ENCODE measurements around the gene UBE2U. TPM values are rescaled to one million over a fixed set of nuclear protein-coding genes. Genes with fewer than 3 reads are reported as not detected.

Gene UBE2U
- total and polyA plus RNA-seq, 2 of the 4 experiments (the other 2 are of a cell fraction): not detected

GRCh38 chr1:64269558-64269884 lies 66.1 kb downstream of the UBE2U start:
- dilution Hi-C loops (cut with HindIII; ENCODE audit: low sequenced_read_pairs, unreplicated experiment) (no loop called here), intact Hi-C loops (cut with micrococcal nuclease) (loop anchor here (1.0 to 5.0 kb wide), 6 partner anchors 406 to 1418 kb away; no protein-coding TSS in a partner anchor), in situ Hi-C loops (cut with MboI; ENCODE audit: low sequenced_read_pairs) (loop anchor here (5.0 to 25.0 kb wide), 4 partner anchors 405 to 957 kb away; partner anchors contain the start of gene FOXD3)
- no peak overlapping the region for H3K4me2 ChIP-seq (ENCODE audit: low read depth, low read length)
- TF ChIP-seq CHD1 (IDR thresholded peaks at IDR 0.05; ENCODE audit: low read depth, low read length): no peak
- no peak for TF ChIP-seq BHLHE40 (IDR thresholded peaks at IDR 0.05; ENCODE audit: low read depth, low read length)
- TF ChIP-seq MAFK (IDR thresholded peaks at IDR 0.05; ENCODE audit: low read depth, low read length): no peak
- no peak for TF ChIP-seq FOS (IDR thresholded peaks at IDR 0.05; ENCODE audit: low read depth, low read length)
- TF ChIP-seq RCOR1 (IDR thresholded peaks at IDR 0.05; ENCODE audit: insufficient replicate concordance, low read length): no peak
- no peak for TF ChIP-seq RAD21 (IDR thresholded peaks at IDR 0.05; ENCODE audit: low read length)
- TF ChIP-seq POLR2A (IDR thresholded peaks at IDR 0.05; ENCODE audit: low read depth, low read length): no peak
- TF ChIP-seq CEBPB (IDR thresholded peaks at IDR 0.05; ENCODE audit: low read depth, low read length): no peak
- TF ChIP-seq CTCF (conservative IDR thresholded peaks at IDR 0.05; ENCODE audit: low read depth, low read length): no peak
- no peak for TF ChIP-seq USF2 (IDR thresholded peaks at IDR 0.05; ENCODE audit: low read depth, low read length)
- no peak for TF ChIP-seq ELK1 (IDR thresholded peaks at IDR 0.05; ENCODE audit: borderline replicate concordance, low read depth, low read length)
- TF ChIP-seq RFX5 (IDR thresholded peaks at IDR 0.05; ENCODE audit: low read depth, low read length): no peak
- TF ChIP-seq SMC3 (IDR thresholded peaks at IDR 0.05; ENCODE audit: low read depth, low read length): no peak
- no peak overlapping the region for H3K9ac ChIP-seq (ENCODE audit: low read depth, low read length)
- no peak overlapping the region for H3K4ac ChIP-seq (ENCODE audit: low read depth, low read length)
- no peak overlapping the region for H4K8ac ChIP-seq (ENCODE audit: low read depth in 2 of 2, low read length in 2 of 2)
- peaks cover 9% of the 10 kb centered on the region for H3K27me3 ChIP-seq (ENCODE audit: control insufficient read depth, insufficient read depth, low read length)
- POLR2A ChIA-PET (ENCODE audit: unreplicated experiment): no interaction called here
- WGBS, 2 experiments (ENCODE audit: extremely low coverage in 2 of 2, insufficient read length in 1 of 2): no CpG with 5 or more reads among the region's 1 CpG
- no peak overlapping the region for H3K27ac ChIP-seq (ENCODE audit: insufficient read depth, low read length)
- H2AK5ac ChIP-seq (ENCODE audit: low read depth, low read length): no peak overlapping the region
- no peak overlapping the region for H2BK20ac ChIP-seq (ENCODE audit: low read depth, low read length)
- no peak for DNase-seq
- H3K79me1 ChIP-seq (ENCODE audit: low read depth in 1 of 2, low read length in 2 of 2): no peaks in the 10 kb centered on the region
- H3K18ac ChIP-seq (ENCODE audit: low read depth, low read length): no peak overlapping the region
- no peak overlapping the region for H3K4me3 ChIP-seq (ENCODE audit: insufficient read depth, low read depth, low read length)
- H2BK5ac ChIP-seq (ENCODE audit: low read depth, low read length, poor library complexity, severe bottlenecking): no peak overlapping the region
- ATAC-seq (ENCODE audit: low read depth): no peak
- no peak overlapping the region for H4K5ac ChIP-seq (ENCODE audit: low read depth, low read length)
- H3K36me3 ChIP-seq (ENCODE audit: control insufficient read depth, insufficient read depth, low read length): no peaks in the 10 kb centered on the region
- H3K56ac ChIP-seq (ENCODE audit: extremely low read depth, insufficient read depth, low read length): no peak overlapping the region
- no peak overlapping the region for H2BK120ac ChIP-seq (ENCODE audit: low read depth, low read length)
- H3K23ac ChIP-seq (ENCODE audit: low read depth, low read length): no peak overlapping the region
- no peak overlapping the region for H2BK15ac ChIP-seq (ENCODE audit: low read depth, low read length)
- H3K14ac ChIP-seq (replicated peaks; ENCODE audit: low read depth, low read length): no peak overlapping the region
- no peaks in the 10 kb centered on the region for H3K4me1 ChIP-seq (ENCODE audit: control insufficient read depth, insufficient read depth, low read length)
- BruUV-seq (replicated peaks): no TSS peak
- no peak overlapping the region for H4K91ac ChIP-seq (ENCODE audit: insufficient read depth, low read depth, low read length)
- H3K9me3 ChIP-seq (ENCODE audit: control insufficient read depth, insufficient read depth, low read length): no peaks in the 10 kb centered on the region
- H3K9me1 ChIP-seq (ENCODE audit: insufficient read depth, low read length): no peaks in the 10 kb centered on the region
- H2AK9ac ChIP-seq (replicated peaks; ENCODE audit: low read depth, low read length, poor library complexity): no peak overlapping the region
- no peaks in the 10 kb centered on the region for H4K20me1 ChIP-seq (ENCODE audit: insufficient read depth, low read length)
- H2AFZ ChIP-seq (replicated peaks; ENCODE audit: low read length, poor library complexity): no peak overlapping the region
- CTCF ChIA-PET: interaction anchor here (0.8 to 1.8 kb wide), 3 partner anchors 11 to 554 kb away, joined by 3 to 6 read pairs (median 3); no protein-coding TSS in a partner anchor
